Gastrocnemius medialis (tissue), 4 donors: ENCODE measurements around the gene TRIM29.

Experiments
- CTCF ChIP-seq, 5 experiments: fragments of 450-650 bp in 3 of 5; fragments of 200-600 bp in 2 of 5; sonication (generic) in 2 of 5; IDR thresholded peaks in 4 of 5; conservative IDR thresholded peaks in 1 of 5; 1 replicate in 4 of 5; 2 replicates in 1 of 5; pipeline ENCODE4 v1.5.1; 2016 to 2019; ENCODE audit warnings: antibody characterized with exemption in 5 of 5, mild to moderate bottlenecking in 3 of 5, moderate library complexity in 3 of 5
- POLR2A ChIP-seq, 2 donors: fragments of 450-650 bp; IDR thresholded peaks; one replicate each; pipeline ENCODE4 v1.6.1; 2017; ENCODE audit warnings: antibody characterized with exemption in 2 of 2, mild to moderate bottlenecking in 2 of 2, moderate library complexity in 2 of 2

GRCh38 chr11:120137611-120138521 lies at the start of gene TRIM29:
- TF ChIP-seq CTCF (IDR thresholded peaks at IDR 0.05 in 4 of 5, conservative IDR thresholded peaks at IDR 0.05 in 1 of 5): no peak
- no peak for TF ChIP-seq POLR2A (IDR thresholded peaks at IDR 0.05)
